ENCODE data around the gene CHST6. TPM values are rescaled to one million over a fixed set of nuclear protein-coding genes. Genes with fewer than 3 reads are reported as not detected.
"Not testable (repeated sequence)": the region's sequence is repeated elsewhere in the genome, so short reads cannot be mapped to it uniquely, and the experiment has no call there.

CHST6 gene
- total RNA-seq, 1 donor from 2014 or later = 1.4 TPM

DNA sequence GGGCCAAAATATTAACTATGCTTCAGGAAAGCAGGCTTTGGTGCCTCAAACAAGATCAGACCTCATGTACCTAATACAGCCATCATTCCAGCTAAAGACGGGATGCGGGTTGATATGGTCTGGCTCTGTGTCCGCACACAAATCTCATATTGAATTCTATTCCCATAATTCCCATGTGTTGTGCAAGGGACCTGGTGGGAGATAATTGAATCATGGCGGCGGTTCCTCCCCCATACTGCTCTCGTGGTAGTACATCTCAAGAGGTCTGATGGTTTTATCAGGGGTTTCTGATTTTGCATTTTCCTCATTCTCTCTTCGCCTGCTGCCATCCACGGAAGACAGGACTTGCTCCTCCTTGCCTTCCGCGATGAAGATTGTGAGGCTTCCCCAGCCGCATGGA, 19.1 kb upstream of the CHST6 start:
- DNase-seq = no peak
- H3K27ac ChIP-seq (replicated peaks) = no peak overlapping the region
- no peak overlapping the region for H3K4me3 ChIP-seq
- H3K27me3 ChIP-seq (ENCODE audit: low read depth) = no peaks in the 10 kb centered on the region
- H3K4me1 ChIP-seq = peaks cover 13% of the 10 kb centered on the region
- no peaks in the 10 kb centered on the region for H3K36me3 ChIP-seq
- TF ChIP-seq, protein P1, sequence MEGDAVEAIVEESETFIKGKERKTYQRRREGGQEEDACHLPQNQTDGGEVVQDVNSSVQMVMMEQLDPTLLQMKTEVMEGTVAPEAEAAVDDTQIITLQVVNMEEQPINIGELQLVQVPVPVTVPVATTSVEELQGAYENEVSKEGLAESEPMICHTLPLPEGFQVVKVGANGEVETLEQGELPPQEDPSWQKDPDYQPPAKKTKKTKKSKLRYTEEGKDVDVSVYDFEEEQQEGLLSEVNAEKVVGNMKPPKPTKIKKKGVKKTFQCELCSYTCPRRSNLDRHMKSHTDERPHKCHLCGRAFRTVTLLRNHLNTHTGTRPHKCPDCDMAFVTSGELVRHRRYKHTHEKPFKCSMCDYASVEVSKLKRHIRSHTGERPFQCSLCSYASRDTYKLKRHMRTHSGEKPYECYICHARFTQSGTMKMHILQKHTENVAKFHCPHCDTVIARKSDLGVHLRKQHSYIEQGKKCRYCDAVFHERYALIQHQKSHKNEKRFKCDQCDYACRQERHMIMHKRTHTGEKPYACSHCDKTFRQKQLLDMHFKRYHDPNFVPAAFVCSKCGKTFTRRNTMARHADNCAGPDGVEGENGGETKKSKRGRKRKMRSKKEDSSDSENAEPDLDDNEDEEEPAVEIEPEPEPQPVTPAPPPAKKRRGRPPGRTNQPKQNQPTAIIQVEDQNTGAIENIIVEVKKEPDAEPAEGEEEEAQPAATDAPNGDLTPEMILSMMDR (IDR thresholded peaks at IDR 0.05; ENCODE audit: borderline replicate concordance) = no peak
- intact Hi-C loops (cut with micrococcal nuclease) = no loop called here
- H3K9me3 ChIP-seq (replicated peaks) = no peaks in the 10 kb centered on the region

DNA sequence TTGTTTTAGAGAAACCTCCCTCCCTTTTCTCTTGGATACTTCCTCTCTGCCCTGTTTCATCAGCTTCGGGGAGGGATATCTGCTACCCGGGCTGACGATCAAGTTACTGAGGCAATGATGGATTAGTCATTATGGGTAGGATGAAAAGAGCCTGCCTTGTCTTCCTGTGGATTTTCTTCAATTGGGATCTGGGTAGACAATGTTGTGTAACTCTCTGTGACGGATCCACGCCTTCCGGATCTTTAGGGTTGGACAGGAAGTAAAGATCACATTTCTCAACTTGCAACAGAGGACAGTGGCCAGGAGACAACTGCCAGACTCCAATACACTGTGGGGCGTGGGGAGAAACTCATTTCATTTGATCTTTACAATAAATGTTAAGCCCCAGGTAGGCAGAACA, 11.3 kb upstream of the CHST6 start:
- Histone ChIP-seq H3K9me3 (replicated peaks) (no peaks in the 10 kb centered on the region), H3K4me3 (no peak overlapping the region), H3K4me1 (peaks cover 18% of the 10 kb centered on the region), H3K27ac (replicated peaks) (peak overlapping the region; percentile 60), H3K36me3 (no peaks in the 10 kb centered on the region), H3K27me3 (ENCODE audit: low read depth) (no peaks in the 10 kb centered on the region)
- TF ChIP-seq, protein P1 (IDR thresholded peaks at IDR 0.05; ENCODE audit: borderline replicate concordance) = no peak
- intact Hi-C loops (cut with micrococcal nuclease) = no loop called here
- DNase-seq = no peak

DNA sequence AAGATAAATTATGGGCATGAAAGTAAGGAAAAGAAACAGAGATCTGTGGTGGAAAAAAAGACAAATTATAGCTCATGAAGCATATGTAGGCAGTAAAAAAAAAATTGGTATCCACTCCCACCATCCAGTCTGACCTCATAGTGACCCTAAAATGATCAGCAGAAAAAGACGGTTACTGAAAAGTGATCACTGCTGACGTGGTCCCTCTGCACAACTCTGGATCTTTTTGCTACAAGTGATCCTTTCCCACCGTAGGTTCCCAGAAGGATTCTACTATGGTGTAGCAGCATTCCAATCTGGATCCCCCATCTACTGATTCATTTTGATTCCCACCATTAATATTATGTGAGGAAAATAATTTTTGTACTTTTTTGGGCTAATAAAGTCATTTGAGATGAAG, 10.9 kb upstream of the CHST6 start:
- Histone ChIP-seq H3K27me3 (ENCODE audit: low read depth) (no peaks in the 10 kb centered on the region), H3K27ac (replicated peaks) (peak overlapping the region; percentile 60), H3K4me3 (no peak overlapping the region), H3K4me1 (peaks cover 21% of the 10 kb centered on the region), H3K9me3 (replicated peaks) (no peaks in the 10 kb centered on the region), H3K36me3 (no peaks in the 10 kb centered on the region)
- DNase-seq = no peak
- TF ChIP-seq, protein P1 (IDR thresholded peaks at IDR 0.05; ENCODE audit: borderline replicate concordance) = no peak
- intact Hi-C loops (cut with micrococcal nuclease) = no loop called here

DNA sequence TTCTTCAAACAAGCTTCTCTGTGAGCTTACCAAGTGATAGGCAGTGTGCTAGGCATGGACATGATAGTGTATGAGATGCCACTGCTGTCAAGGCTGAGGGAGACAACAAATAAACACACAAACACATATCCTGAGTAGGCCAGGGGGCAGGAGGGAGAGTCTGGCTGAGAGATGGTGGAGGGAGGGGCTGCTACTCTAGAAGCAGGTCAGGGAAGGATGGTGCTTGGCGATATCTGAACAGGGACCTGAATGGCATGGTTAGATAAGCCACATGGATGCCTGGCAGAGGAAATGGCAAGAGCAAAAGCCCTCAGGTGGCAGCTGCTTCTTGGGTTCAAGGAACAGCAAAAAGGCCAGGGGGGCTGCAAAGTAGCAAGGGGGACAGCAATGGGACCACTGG, 8.6 kb upstream of the CHST6 start:
- Histone ChIP-seq H3K4me3 (no peak overlapping the region), H3K27me3 (ENCODE audit: low read depth) (no peaks in the 10 kb centered on the region), H3K9me3 (replicated peaks) (no peaks in the 10 kb centered on the region), H3K4me1 (peaks cover 25% of the 10 kb centered on the region), H3K36me3 (no peaks in the 10 kb centered on the region), H3K27ac (replicated peaks) (no peak overlapping the region)
- no peak for DNase-seq
- intact Hi-C loops (cut with micrococcal nuclease) = no loop called here
- TF ChIP-seq, protein P1 (IDR thresholded peaks at IDR 0.05; ENCODE audit: borderline replicate concordance) = no peak

DNA sequence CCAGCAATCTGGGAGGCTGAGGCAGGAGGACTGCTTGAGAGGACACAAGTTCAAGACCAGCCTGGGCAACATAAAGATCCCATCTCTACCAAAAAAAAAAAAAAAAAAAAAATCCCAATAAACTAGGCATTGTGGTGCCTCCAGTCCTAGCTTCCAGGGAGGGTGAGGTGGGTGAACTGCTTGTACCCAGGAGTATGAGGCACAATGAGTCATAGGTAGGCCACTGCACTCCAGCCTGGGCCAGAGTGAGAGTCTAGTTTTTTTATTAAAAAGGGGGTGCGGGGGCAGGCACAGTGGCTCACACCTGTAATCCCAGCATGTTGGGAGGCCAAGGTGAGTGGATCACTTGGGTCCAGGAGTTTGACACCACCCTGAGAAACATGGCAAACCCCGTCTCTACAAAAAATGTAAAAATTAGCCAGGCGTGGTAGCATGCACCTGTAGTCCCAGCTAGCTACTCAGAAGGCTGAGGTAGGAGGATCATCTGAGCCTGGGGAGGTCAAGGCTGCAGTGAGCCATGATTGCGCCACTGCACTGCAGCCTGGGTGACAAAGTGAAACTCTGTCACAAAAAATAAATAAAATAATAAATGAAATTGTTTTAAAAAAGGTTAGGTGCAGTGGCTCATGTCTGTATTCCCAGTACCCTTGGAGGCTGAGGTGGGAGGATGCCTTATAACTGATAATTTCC, 7.8 kb upstream of the CHST6 start:
- intact Hi-C loops (cut with micrococcal nuclease) = no loop called here
- TF ChIP-seq, protein P1 (IDR thresholded peaks at IDR 0.05; ENCODE audit: borderline replicate concordance) = no peak
- DNase-seq = no peak

DNA sequence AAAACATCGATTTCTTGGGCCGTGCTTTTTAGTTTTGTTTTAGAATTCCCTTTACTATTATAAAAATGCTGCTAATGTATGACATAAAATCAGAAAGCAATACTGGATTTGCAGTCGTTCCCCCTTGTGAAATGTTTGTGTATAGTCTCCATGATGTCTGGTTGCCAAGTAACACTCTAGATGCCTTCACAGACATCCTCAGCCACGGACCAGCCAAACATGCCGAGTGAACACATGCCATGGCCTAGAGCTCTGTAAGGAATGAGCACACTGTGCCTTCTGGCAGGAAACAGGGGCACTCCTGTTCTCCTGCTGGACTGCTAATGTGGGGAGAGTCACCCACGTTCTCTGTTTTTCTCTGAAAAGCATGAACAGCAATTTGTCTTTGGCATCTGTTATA, 6.6 kb upstream of the CHST6 start:
- H3K4me3 ChIP-seq; intact Hi-C loops (cut with micrococcal nuclease); H3K36me3 ChIP-seq; H3K27me3 ChIP-seq (ENCODE audit: low read depth); H3K9me3 ChIP-seq (replicated peaks): not testable (repeated sequence)
- peaks cover 30% of the 10 kb centered on the region for H3K4me1 ChIP-seq
- peak; percentile 49 for DNase-seq
- peak overlapping the region; percentile 60 for H3K27ac ChIP-seq (replicated peaks)

More for the DNA sequence above, 7.8 kb upstream of the CHST6 start:
- Histone ChIP-seq H3K4me3 (no peak overlapping the region), H3K9me3 (replicated peaks) (no peaks in the 10 kb centered on the region), H3K36me3 (no peaks in the 10 kb centered on the region), H3K27me3 (ENCODE audit: low read depth) (no peaks in the 10 kb centered on the region), H3K27ac (replicated peaks) (no peak overlapping the region), H3K4me1 (peaks cover 31% of the 10 kb centered on the region)
